ENCODE measurements around the gene DYRK1A. TPM values are rescaled to one million over a fixed set of nuclear protein-coding genes. Genes with fewer than 3 reads are reported as not detected.

The DYRK1A gene
- total and polyA plus RNA-seq, 10 of the 15 experiments (the other 5 are each of a cell fraction or from before 2014, with no cell fraction given) = 2.4 to 68.6 (median 30.7) TPM

GRCh38 chr21:37391666-37392065, 25.1 kb downstream of the DYRK1A start:
- in situ Hi-C loops (cut with MboI) = no loop called here
- H3K4me2 ChIP-seq (ENCODE audit: control insufficient read depth, insufficient read depth) = no peak overlapping the region
- no peak overlapping the region for H3K4me3 ChIP-seq
- ChIA-PET SMC1A (ENCODE audit: uncharacterized antibody, unreplicated experiment) (interaction anchor here (0.9 to 1.2 kb wide), 3 partner anchors 9 to 20 kb away, joined by 3 to 7 read pairs (median 4); no protein-coding TSS in a partner anchor), CTCF (interaction anchor here (0.8 to 1.4 kb wide), 3 partner anchors 9 to 72 kb away, joined by 3 read pairs; no protein-coding TSS in a partner anchor), POLR2A (interaction anchor here (1.5 kb wide), 1 partner anchor 9 kb away, joined by 3 read pairs; no protein-coding TSS in a partner anchor), RAD21 (ENCODE audit: unreplicated experiment) (no interaction called here)
- BruUV-seq (replicated peaks) = no TSS peak
- H3K27me3 ChIP-seq (replicated peaks in 1 of 2; ENCODE audit: control insufficient read depth in 2 of 2, insufficient read depth in 2 of 2, low read length in 1 of 2) = no peaks in the 10 kb centered on the region
- no peak overlapping the region for H3K27ac ChIP-seq (ENCODE audit: control insufficient read depth, insufficient read depth)
- DNase-seq (ENCODE audit: low read depth, low spot score) = no peak
- no peak for ATAC-seq
- 64% methylated on average over 3 of the region's 3 CpGs for WGBS (ENCODE audit: insufficient coverage, insufficient replicate concordance, low lambda C conversion rate, missing lambda C conversion rate)
- H3K4me1 ChIP-seq (ENCODE audit: control insufficient read depth, insufficient read depth, low read length) = no peaks in the 10 kb centered on the region
- H3K9me3 ChIP-seq (replicated peaks; ENCODE audit: control insufficient read depth, insufficient read depth, low read length) = no peaks in the 10 kb centered on the region; the same call in 2 of the 3 replicates
- peaks cover 2 to 5% of the 10 kb centered on the region in 2 experiments; a peak in 3 of 4 replicates for H3K36me3 ChIP-seq (ENCODE audit: control insufficient read depth in 2 of 2, insufficient read depth in 2 of 2, low read length in 1 of 2)
- intact Hi-C loops (cut with micrococcal nuclease; ENCODE audit: unreplicated experiment) = no loop called here
- no peak for FAIRE-seq
- H4K20me1 ChIP-seq (ENCODE audit: control insufficient read depth, insufficient read depth) = peaks cover 11% of the 10 kb centered on the region
- no peak overlapping the region for H2AFZ ChIP-seq (ENCODE audit: control insufficient read depth, low read depth, low read length)
- no peak overlapping the region for H3K9ac ChIP-seq (ENCODE audit: control insufficient read depth, insufficient read depth, low read length)
- peaks cover 88% of the 10 kb centered on the region for H3K79me2 ChIP-seq (ENCODE audit: control insufficient read depth, insufficient read depth, low read length)
- TF ChIP-seq YBX1 (IDR thresholded peaks at IDR 0.05) = no peak
- TF ChIP-seq HSF1 (IDR thresholded peaks at IDR 0.05; ENCODE audit: low read depth, low read length) = no peak
- TF ChIP-seq PML (IDR thresholded peaks at IDR 0.05; ENCODE audit: low read length) = no peak
- no peak for TF ChIP-seq MAX (IDR thresholded peaks at IDR 0.05; ENCODE audit: low read depth, low read length)
- TF ChIP-seq FOS (IDR thresholded peaks at IDR 0.05; ENCODE audit: borderline replicate concordance, extremely low read depth, insufficient read length) = no peak
- no peak for TF ChIP-seq ZSCAN29 (IDR thresholded peaks at IDR 0.05)
- TF ChIP-seq, protein P1, sequence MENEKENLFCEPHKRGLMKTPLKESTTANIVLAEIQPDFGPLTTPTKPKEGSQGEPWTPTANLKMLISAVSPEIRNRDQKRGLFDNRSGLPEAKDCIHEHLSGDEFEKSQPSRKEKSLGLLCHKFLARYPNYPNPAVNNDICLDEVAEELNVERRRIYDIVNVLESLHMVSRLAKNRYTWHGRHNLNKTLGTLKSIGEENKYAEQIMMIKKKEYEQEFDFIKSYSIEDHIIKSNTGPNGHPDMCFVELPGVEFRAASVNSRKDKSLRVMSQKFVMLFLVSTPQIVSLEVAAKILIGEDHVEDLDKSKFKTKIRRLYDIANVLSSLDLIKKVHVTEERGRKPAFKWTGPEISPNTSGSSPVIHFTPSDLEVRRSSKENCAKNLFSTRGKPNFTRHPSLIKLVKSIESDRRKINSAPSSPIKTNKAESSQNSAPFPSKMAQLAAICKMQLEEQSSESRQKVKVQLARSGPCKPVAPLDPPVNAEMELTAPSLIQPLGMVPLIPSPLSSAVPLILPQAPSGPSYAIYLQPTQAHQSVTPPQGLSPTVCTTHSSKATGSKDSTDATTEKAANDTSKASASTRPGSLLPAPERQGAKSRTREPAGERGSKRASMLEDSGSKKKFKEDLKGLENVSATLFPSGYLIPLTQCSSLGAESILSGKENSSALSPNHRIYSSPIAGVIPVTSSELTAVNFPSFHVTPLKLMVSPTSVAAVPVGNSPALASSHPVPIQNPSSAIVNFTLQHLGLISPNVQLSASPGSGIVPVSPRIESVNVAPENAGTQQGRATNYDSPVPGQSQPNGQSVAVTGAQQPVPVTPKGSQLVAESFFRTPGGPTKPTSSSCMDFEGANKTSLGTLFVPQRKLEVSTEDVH (IDR thresholded peaks at IDR 0.05; ENCODE audit: low read depth, partially characterized antibody) = no peak
- TF ChIP-seq BCL3 (IDR thresholded peaks at IDR 0.05; ENCODE audit: borderline replicate concordance, insufficient read depth, low read depth, low read length, poor library complexity, severe bottlenecking) = no peak
- TF ChIP-seq POLR2A (IDR thresholded peaks at IDR 0.05; ENCODE audit: low read depth, low read length) = no peak
- TF ChIP-seq STAT1 (conservative IDR thresholded peaks at IDR 0.05) = no peak
- no peak for TF ChIP-seq ZNF217 (IDR thresholded peaks at IDR 0.05)
- TF ChIP-seq, protein P2, sequence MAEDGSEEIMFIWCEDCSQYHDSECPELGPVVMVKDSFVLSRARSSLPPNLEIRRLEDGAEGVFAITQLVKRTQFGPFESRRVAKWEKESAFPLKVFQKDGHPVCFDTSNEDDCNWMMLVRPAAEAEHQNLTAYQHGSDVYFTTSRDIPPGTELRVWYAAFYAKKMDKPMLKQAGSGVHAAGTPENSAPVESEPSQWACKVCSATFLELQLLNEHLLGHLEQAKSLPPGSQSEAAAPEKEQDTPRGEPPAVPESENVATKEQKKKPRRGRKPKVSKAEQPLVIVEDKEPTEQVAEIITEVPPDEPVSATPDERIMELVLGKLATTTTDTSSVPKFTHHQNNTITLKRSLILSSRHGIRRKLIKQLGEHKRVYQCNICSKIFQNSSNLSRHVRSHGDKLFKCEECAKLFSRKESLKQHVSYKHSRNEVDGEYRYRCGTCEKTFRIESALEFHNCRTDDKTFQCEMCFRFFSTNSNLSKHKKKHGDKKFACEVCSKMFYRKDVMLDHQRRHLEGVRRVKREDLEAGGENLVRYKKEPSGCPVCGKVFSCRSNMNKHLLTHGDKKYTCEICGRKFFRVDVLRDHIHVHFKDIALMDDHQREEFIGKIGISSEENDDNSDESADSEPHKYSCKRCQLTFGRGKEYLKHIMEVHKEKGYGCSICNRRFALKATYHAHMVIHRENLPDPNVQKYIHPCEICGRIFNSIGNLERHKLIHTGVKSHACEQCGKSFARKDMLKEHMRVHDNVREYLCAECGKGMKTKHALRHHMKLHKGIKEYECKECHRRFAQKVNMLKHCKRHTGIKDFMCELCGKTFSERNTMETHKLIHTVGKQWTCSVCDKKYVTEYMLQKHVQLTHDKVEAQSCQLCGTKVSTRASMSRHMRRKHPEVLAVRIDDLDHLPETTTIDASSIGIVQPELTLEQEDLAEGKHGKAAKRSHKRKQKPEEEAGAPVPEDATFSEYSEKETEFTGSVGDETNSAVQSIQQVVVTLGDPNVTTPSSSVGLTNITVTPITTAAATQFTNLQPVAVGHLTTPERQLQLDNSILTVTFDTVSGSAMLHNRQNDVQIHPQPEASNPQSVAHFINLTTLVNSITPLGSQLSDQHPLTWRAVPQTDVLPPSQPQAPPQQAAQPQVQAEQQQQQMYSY (CRISPR knock-in tag; IDR thresholded peaks at IDR 0.05) = no peak
- TF ChIP-seq TBL1XR1 (IDR thresholded peaks at IDR 0.05; ENCODE audit: low read depth, low read length) = no peak
- no peak for TF ChIP-seq GATAD2B (conservative IDR thresholded peaks at IDR 0.05; ENCODE audit: low read depth)
- no peak for TF ChIP-seq MEF2A (IDR thresholded peaks at IDR 0.05; ENCODE audit: insufficient read depth, low read depth, low read length)
- no peak for TF ChIP-seq NR2F1 (conservative IDR thresholded peaks at IDR 0.05)

Data from GM12878 (cell line).